ENCODE measurements around the gene CIP2A.

DNA sequence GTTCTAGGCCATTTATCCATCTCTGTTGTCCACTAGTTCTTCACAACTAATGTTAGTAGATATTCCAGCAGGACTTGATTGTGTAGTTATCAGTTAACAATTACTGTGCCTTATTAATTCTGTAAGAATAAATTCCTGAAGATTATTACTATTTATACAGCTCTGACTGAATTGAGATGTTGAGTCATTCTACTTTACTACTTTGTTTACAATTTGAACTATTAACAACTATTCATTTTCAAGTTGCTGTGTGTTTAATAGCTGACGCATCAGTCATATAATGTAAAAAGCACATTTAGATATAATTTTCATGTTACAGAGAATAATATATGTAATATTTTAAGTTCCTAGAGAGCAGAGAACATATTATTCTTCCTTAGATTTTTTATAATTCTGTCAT is 21.4 kb upstream of the CIP2A start:
- TF ChIP-seq TBP (IDR thresholded peaks at IDR 0.05; ENCODE audit: low read depth, low read length), result no peak
- TF ChIP-seq SIRT6 (IDR thresholded peaks at IDR 0.05; ENCODE audit: low read length), result no peak
- TF ChIP-seq CTCF (IDR thresholded peaks at IDR 0.05; ENCODE audit: control extremely low read depth in 1 of 3, insufficient read depth in 1 of 3, low read depth in 1 of 3, low read length in 3 of 3), result no peak
- TF ChIP-seq SUZ12 (IDR thresholded peaks at IDR 0.05; ENCODE audit: low read length), result no peak
- no peak for TF ChIP-seq CHD2 (IDR thresholded peaks at IDR 0.05; ENCODE audit: low read length)
- no peak for TF ChIP-seq MAFK (IDR thresholded peaks at IDR 0.05; ENCODE audit: low read depth, low read length)
- no peak for TF ChIP-seq TEAD4 (IDR thresholded peaks at IDR 0.05; ENCODE audit: low read depth, low read length)
- TF ChIP-seq NANOG (IDR thresholded peaks at IDR 0.05; ENCODE audit: insufficient read depth, low read depth, low read length, poor library complexity, severe bottlenecking), result no peak
- no peak for TF ChIP-seq SIN3A (conservative IDR thresholded peaks at IDR 0.05 in 1 of 2, IDR thresholded peaks at IDR 0.05 in 1 of 2; ENCODE audit: low read depth in 1 of 2, low read length in 2 of 2)
